Measurements from ENCODE around the gene FERMT3. TPM values are rescaled to one million over a fixed set of nuclear protein-coding genes. Genes with fewer than 3 reads are reported as not detected.

The FERMT3 gene
- total and polyA plus RNA-seq, 2 of the 8 experiments (the other 6 are each of a cell fraction or from before 2014, with no cell fraction given) = 1.4 to 3.7 TPM

DNA sequence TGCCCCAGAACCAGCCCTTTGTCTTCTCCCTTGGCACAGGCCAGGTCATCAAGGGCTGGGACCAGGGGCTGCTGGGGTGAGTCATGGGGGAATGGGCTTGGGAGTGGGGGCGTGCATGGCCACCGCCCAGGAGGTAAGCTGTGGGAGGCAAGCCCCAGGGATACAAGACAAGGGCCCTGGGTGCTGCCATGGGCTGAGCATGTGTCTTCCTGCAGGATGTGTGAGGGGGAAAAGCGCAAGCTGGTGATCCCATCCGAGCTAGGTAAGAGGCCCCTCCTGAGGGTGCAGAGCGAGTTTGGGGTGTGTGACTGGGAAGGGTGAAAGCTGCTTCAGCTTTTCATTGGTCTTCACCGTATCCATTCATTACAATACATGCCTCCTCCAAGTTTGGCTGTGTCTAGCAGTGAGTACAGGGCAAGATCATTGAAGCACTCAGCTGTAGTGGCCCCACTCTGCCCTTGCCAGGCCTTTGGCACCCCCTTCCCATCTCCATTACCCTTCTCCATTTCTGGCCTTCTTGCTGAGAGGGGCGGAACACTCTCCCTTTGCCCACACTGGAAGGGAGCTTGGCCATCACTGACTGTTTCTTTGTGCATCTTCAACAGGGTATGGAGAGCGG, 36.8 kb downstream of the FERMT3 start:
- Histone ChIP-seq H3K23ac (ENCODE audit: insufficient read length) (no peak overlapping the region), H2BK5ac (ENCODE audit: low read depth, low read length) (no peak overlapping the region), H4K91ac (replicated peaks; ENCODE audit: insufficient read length, low read length) (no peak overlapping the region), H2BK15ac (ENCODE audit: low read length) (no peak overlapping the region), H2AK5ac (ENCODE audit: low read depth, low read length) (no peak overlapping the region), H3K9ac (replicated peaks in 1 of 4; ENCODE audit: extremely low read depth in 1 of 4, low read depth in 3 of 4, low read length in 3 of 4) (no peak overlapping the region), H3K4ac (replicated peaks; ENCODE audit: insufficient read length, low read depth, low read length) (no peak overlapping the region), H3K36me3 (ENCODE audit: control insufficient read depth in 2 of 4, insufficient read depth in 4 of 4, low read length in 3 of 4) (peaks cover 0 to 17% (median 4%) of the 10 kb centered on the region in 4 experiments; a peak in 4 of 8 replicates), H4K8ac (ENCODE audit: extremely low read depth, insufficient read depth, low read length) (no peak overlapping the region), H2BK120ac (replicated peaks; ENCODE audit: low read depth, low read length) (no peak overlapping the region), H2AFZ (ENCODE audit: low read length) (no peak overlapping the region), H3K4me2 (ENCODE audit: insufficient read depth in 1 of 2, low read depth in 2 of 2, low read length in 2 of 2) (no peak overlapping the region; a peak in 1 of 4 replicates), H2BK12ac (ENCODE audit: low read depth, low read length) (no peak overlapping the region), H3K4me3 (ENCODE audit: extremely low read depth in 1 of 4, insufficient read depth in 2 of 4, low read depth in 3 of 4, low read length in 4 of 4) (no peak overlapping the region), H3K9me3 (ENCODE audit: insufficient read depth in 2 of 2, low read depth in 1 of 2, low read length in 1 of 2) (no peaks in the 10 kb centered on the region), H3K79me1 (ENCODE audit: low read depth, low read length) (peaks cover 6% of the 10 kb centered on the region), H3K27me3 (replicated peaks in 1 of 4; ENCODE audit: control insufficient read depth in 3 of 4, extremely low read depth in 1 of 4, insufficient read depth in 3 of 4, low read length in 3 of 4) (no peaks in the 10 kb centered on the region), H2BK20ac (ENCODE audit: low read length) (no peak overlapping the region), H3K27ac (ENCODE audit: low read depth, low read length) (no peak overlapping the region), H4K5ac (ENCODE audit: insufficient read length, low read depth, low read length) (no peak overlapping the region), H3K79me2 (ENCODE audit: control insufficient read depth in 1 of 2, insufficient read depth in 2 of 2, low read length in 2 of 2) (peaks cover 6 to 21% of the 10 kb centered on the region in 2 experiments; a peak in 3 of 4 replicates), H3K4me1 (replicated peaks in 1 of 4; ENCODE audit: control insufficient read depth in 3 of 4, insufficient read depth in 4 of 4, low read length in 3 of 4) (peaks cover 0 to 25% (median 18%) of the 10 kb centered on the region in 4 experiments; a peak in 6 of 7 replicates), H3K14ac (ENCODE audit: insufficient read length) (no peak overlapping the region), H3K23me2 (ENCODE audit: low read depth, low read length) (peaks cover 20% of the 10 kb centered on the region), H3K18ac (ENCODE audit: extremely low read depth, low read length) (no peak overlapping the region), H4K20me1 (replicated peaks in 1 of 2; ENCODE audit: control insufficient read depth in 1 of 2, insufficient read depth in 2 of 2, low read length in 2 of 2) (peaks cover 0 to 13% of the 10 kb centered on the region in 2 experiments), H3K56ac (replicated peaks; ENCODE audit: insufficient read length, low read depth, low read length) (no peak overlapping the region)
- ChIA-PET CTCF (ENCODE audit: partially characterized antibody) (interaction anchor here (0.5 to 10.0 kb wide), 16 partner anchors 11 to 412 kb away, joined by 3 to 102 read pairs (median 4); partner anchors contain the start of genes CATSPERZ, ESRRA, FERMT3 and NUDT22), POLR2A (ENCODE audit: partially characterized antibody) (interaction anchor here (0.6 to 13.1 kb wide), 20 partner anchors 8 to 326 kb away, joined by 3 to 352 read pairs (median 5); partner anchors contain the start of genes BAD, CCDC88B, DNAJC4 and FERMT3)
- WGBS, 2 experiments (ENCODE audit: extremely low coverage in 1 of 2, insufficient coverage in 1 of 2, insufficient read length in 1 of 2, insufficient replicate concordance in 2 of 2, low coverage in 1 of 2, low lambda C conversion rate in 2 of 2, missing lambda C conversion rate in 1 of 2) = 87% methylated on average over 8 of the region's 8 CpGs; no CpG with 5 or more reads in 1 of the 2 experiments
- TF ChIP-seq POLR2AphosphoS5 (IDR thresholded peaks at IDR 0.05; ENCODE audit: low read depth, low read length) (peak; percentile 76), RAD21 (IDR thresholded peaks at IDR 0.05 in 1 of 2, conservative IDR thresholded peaks at IDR 0.05 in 1 of 2; ENCODE audit: low read depth in 2 of 2, low read length in 2 of 2) (no peak), POLR2A (IDR thresholded peaks at IDR 0.05; ENCODE audit: control extremely low read depth in 1 of 2, low read depth in 2 of 2, low read length in 2 of 2) (peak in 1 of 2 experiments; percentile 85; a peak in 1 of 3 replicates)
- no peak for FAIRE-seq
- DNase-seq (ENCODE audit: low read depth in 1 of 2, low spot score in 2 of 2) = no peak

Measured in H1 (cell line).